ENCODE measurements around the gene TXNRD1. TPM values are rescaled to one million over a fixed set of nuclear protein-coding genes. Genes with fewer than 3 reads are reported as not detected.
"Not testable (repeated sequence)": the region's sequence is repeated elsewhere in the genome, so short reads cannot be mapped to it uniquely, and the experiment has no call there.

TXNRD1 gene
- polyA plus RNA-seq, 1 donor = 32.7 TPM

- H3K27me3 ChIP-seq (ENCODE audit: control insufficient read depth, insufficient read depth, low read length) = no peaks in the 10 kb centered on the region
- DNase-seq = no peak
- no peak overlapping the region for H3K27ac ChIP-seq (ENCODE audit: low read length)
- no CpG with 5 or more reads among the region's 1 CpG for WGBS (ENCODE audit: insufficient coverage, low lambda C conversion rate)
- H3K36me3 ChIP-seq (ENCODE audit: control insufficient read depth, insufficient read depth, low read length) = peaks cover 52% of the 10 kb centered on the region
- H3K9me3 ChIP-seq (ENCODE audit: control insufficient read depth, low read depth, low read length) = no peaks in the 10 kb centered on the region
- H3K4me3 ChIP-seq (ENCODE audit: low read length) = no peak overlapping the region
- H3K4me1 ChIP-seq (ENCODE audit: control insufficient read depth, insufficient read depth, low read length) = no peaks in the 10 kb centered on the region
Observed at GRCh38 chr12:104314242-104314614, 98.6 kb downstream of the TXNRD1 start.

DNA sequence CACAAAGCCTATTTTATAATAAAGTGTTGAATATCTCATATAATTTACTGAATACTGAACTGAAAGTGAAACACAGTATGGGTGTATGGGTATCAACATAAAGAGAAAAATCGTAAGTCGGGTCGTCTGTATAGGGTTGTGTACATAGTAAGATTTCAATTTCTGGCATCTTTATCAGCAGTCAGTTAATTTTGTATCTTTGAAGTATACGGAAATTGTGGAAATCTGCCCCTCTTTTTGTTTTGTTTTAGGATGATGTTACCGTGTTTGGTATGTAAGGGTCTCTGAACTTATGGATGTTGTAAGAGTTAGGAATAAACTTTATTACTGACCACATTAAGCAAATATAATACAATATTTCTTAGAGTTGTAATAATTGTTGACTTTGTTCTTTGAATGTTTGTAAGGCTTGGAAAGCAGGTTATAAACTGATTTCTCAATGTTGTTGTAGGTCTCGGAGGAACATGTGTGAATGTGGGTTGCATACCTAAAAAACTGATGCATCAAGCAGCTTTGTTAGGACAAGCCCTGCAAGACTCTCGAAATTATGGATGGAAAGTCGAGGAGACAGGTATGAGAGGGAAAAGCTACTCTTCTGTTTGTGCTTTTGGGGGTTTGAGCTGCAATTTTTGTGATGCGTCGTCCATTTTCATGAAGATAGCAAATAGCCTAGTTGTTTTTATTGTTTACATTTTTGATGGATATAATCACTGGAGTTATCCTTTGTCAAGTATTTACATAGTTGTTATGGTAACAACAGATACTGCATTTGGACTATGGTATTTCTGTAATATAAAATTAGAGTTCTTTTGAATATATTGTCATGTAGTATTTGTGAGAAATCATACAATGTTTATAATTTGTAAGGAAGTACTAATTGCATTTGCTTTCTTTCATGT, 100.0 kb downstream of the TXNRD1 start:
- no peak for DNase-seq
- Histone ChIP-seq H3K27me3 (ENCODE audit: control insufficient read depth, insufficient read depth, low read length) (no peaks in the 10 kb centered on the region), H3K27ac (ENCODE audit: low read length) (no peak overlapping the region), H3K4me1 (ENCODE audit: control insufficient read depth, insufficient read depth, low read length) (no peaks in the 10 kb centered on the region), H3K4me3 (ENCODE audit: low read length) (no peak overlapping the region), H3K36me3 (ENCODE audit: control insufficient read depth, insufficient read depth, low read length) (peaks cover 61% of the 10 kb centered on the region), H3K9me3 (ENCODE audit: control insufficient read depth, low read depth, low read length) (no peaks in the 10 kb centered on the region)
- WGBS (ENCODE audit: insufficient coverage, low lambda C conversion rate) = 89% methylated on average over 3 of the region's 10 CpGs

DNA sequence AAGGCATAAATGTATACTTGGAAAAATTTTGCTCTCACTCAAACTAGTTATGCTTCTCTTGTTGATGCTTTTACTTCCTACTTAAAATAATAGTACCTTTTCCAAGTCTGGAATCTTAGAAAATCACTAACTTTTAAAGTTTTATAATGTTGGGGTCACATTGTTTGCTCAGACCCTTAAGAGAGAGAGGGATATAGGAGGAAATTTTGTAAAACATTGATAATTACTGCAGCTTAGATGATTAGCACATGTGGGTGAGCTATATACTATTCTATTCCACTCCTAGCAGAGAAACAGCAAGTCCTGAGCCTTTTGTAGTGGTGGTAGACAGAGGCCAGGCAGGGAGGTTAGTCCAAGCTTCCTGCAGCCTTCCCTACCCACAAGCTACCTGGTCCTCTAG, 101.4 kb downstream of the TXNRD1 start:
- no peak for DNase-seq
- Histone ChIP-seq H3K27ac (ENCODE audit: low read length) (no peak overlapping the region), H3K27me3 (ENCODE audit: control insufficient read depth, insufficient read depth, low read length) (no peaks in the 10 kb centered on the region), H3K9me3 (ENCODE audit: control insufficient read depth, low read depth, low read length) (no peaks in the 10 kb centered on the region), H3K4me3 (ENCODE audit: low read length) (no peak overlapping the region), H3K36me3 (ENCODE audit: control insufficient read depth, insufficient read depth, low read length) (peaks cover 65% of the 10 kb centered on the region), H3K4me1 (ENCODE audit: control insufficient read depth, insufficient read depth, low read length) (no peaks in the 10 kb centered on the region)

DNA sequence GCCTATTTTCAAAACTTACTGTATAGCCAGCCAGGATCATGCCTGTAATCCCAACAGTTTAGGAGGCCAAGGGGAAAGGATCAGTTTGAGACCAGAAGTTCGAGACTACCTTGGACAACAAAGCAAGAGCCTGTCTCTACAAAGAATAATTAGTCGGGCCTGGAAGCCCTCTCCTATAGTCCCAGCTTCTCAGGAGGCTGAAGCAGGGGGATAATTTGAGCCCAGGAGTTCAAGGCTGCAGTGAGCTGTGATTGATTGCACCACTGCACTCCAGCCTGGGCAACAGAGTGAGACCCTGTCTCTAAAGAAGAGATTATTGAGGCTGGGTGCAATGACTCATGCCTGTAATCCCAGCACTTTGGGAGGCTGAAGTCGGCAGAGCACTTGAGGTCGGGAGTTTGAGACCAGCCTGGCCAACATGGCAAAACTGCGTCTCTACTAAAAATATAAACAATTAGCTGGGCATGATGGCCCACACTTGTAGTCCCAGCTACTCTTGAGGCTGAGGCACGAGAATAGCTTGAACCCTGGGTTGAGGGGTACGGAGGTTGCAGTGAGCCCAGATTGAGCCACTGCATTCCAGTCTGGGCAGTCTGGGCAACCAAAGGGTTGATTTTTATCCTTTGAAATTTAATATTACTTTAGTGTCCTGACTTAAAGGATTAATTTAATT, 102.1 kb downstream of the TXNRD1 start:
- H3K27me3 ChIP-seq (ENCODE audit: control insufficient read depth, insufficient read depth, low read length) = no peaks in the 10 kb centered on the region
- H3K9me3 ChIP-seq (ENCODE audit: control insufficient read depth, low read depth, low read length) = no peaks in the 10 kb centered on the region
- no peak overlapping the region for H3K27ac ChIP-seq (ENCODE audit: low read length)
- no peak for DNase-seq
- H3K4me1 ChIP-seq (ENCODE audit: control insufficient read depth, insufficient read depth, low read length) = no peaks in the 10 kb centered on the region
- no peak overlapping the region for H3K4me3 ChIP-seq (ENCODE audit: low read length)
- WGBS (ENCODE audit: insufficient coverage, low lambda C conversion rate) = no CpG with 5 or more reads among the region's 7 CpGs
- peaks cover 64% of the 10 kb centered on the region for H3K36me3 ChIP-seq (ENCODE audit: control insufficient read depth, insufficient read depth, low read length)

GRCh38 chr12:104319028-104319427, 103.4 kb downstream of the TXNRD1 start:
- H3K36me3 ChIP-seq (ENCODE audit: control insufficient read depth, insufficient read depth, low read length) = peaks cover 58% of the 10 kb centered on the region

DNA sequence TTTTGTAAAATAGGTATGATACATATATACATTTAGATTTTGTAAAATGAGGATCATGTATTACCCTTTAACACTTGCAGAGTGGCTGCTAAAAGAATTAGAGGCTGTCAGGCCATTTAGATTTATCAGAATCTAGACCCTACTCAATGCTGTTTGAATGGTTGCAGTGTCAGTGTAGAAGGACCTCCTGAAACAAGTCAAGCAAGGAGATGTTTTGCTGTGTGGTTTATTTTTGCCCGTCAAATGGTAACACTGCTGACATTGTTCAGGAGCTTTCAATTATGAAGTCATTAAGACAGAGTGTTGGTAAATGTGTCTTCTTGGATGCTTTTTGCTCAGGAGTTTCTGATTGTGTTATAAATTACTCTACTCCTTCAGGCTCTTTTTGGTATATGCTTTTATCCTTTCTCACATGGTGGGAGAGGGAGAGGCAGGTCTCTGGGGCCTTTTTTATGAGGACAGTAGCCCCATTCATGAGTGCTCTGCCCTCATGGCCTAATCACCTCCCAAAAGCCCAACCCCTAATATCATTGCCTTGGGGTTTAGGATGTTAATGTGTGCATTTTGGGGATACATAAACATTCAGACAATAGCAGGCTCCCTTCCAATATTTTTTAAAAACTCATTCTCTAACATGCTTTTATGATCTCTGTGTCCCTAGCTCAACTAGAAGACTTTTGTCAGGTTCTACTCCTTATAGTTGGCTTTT, 104.5 kb downstream of the TXNRD1 start:
- Histone ChIP-seq H3K27me3 (ENCODE audit: control insufficient read depth, insufficient read depth, low read length) (no peaks in the 10 kb centered on the region), H3K9me3 (ENCODE audit: control insufficient read depth, low read depth, low read length) (no peaks in the 10 kb centered on the region), H3K4me3 (ENCODE audit: low read length) (no peak overlapping the region), H3K27ac (ENCODE audit: low read length) (no peak overlapping the region), H3K4me1 (ENCODE audit: control insufficient read depth, insufficient read depth, low read length) (no peaks in the 10 kb centered on the region), H3K36me3 (ENCODE audit: control insufficient read depth, insufficient read depth, low read length) (peaks cover 56% of the 10 kb centered on the region)
- no CpG with 5 or more reads among the region's 1 CpG for WGBS (ENCODE audit: insufficient coverage, low lambda C conversion rate)
- no peak for DNase-seq

More at GRCh38 chr12:104319028-104319427, 103.4 kb downstream of the TXNRD1 start:
- Histone ChIP-seq H3K9me3 (ENCODE audit: control insufficient read depth, low read depth, low read length) (no peaks in the 10 kb centered on the region), H3K27me3 (ENCODE audit: control insufficient read depth, insufficient read depth, low read length) (no peaks in the 10 kb centered on the region), H3K4me1 (ENCODE audit: control insufficient read depth, insufficient read depth, low read length) (no peaks in the 10 kb centered on the region), H3K27ac (ENCODE audit: low read length) (no peak overlapping the region), H3K4me3 (ENCODE audit: low read length) (no peak overlapping the region)
- no peak for DNase-seq
- no CpG with 5 or more reads among the region's 1 CpG for WGBS (ENCODE audit: insufficient coverage, low lambda C conversion rate)

DNA sequence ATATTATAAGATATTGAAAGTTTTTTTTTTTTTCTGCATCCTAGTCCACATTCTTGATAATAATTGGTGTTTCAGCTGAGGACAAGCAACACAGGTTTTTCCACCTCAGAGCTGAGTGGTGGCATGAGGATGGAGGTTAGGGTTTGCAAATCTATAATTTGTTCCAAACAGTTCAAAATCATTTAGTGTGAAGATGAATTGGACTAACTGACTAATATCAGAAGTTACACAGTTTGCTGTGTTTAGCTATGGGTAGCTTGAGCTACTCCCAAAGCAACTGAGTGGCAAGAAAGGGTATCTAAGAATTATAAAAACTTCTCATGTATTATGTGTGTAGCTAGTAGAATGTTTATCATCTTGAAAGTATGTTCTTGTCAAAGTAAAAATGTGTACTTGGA, 105.0 kb downstream of the TXNRD1 start:
- no peak overlapping the region for H3K27ac ChIP-seq (ENCODE audit: low read length)
- no peaks in the 10 kb centered on the region for H3K9me3 ChIP-seq (ENCODE audit: control insufficient read depth, low read depth, low read length)
- H3K4me1 ChIP-seq (ENCODE audit: control insufficient read depth, insufficient read depth, low read length) = no peaks in the 10 kb centered on the region
- H3K27me3 ChIP-seq (ENCODE audit: control insufficient read depth, insufficient read depth, low read length) = no peaks in the 10 kb centered on the region
- peaks cover 59% of the 10 kb centered on the region for H3K36me3 ChIP-seq (ENCODE audit: control insufficient read depth, insufficient read depth, low read length)
- no peak overlapping the region for H3K4me3 ChIP-seq (ENCODE audit: low read length)
- DNase-seq = no peak

GRCh38 chr12:104321949-104322348, 106.4 kb downstream of the TXNRD1 start:
- Histone ChIP-seq H3K36me3 (ENCODE audit: control insufficient read depth, insufficient read depth, low read length) (peaks cover 60% of the 10 kb centered on the region), H3K27ac (ENCODE audit: low read length) (no peak overlapping the region)

DNA sequence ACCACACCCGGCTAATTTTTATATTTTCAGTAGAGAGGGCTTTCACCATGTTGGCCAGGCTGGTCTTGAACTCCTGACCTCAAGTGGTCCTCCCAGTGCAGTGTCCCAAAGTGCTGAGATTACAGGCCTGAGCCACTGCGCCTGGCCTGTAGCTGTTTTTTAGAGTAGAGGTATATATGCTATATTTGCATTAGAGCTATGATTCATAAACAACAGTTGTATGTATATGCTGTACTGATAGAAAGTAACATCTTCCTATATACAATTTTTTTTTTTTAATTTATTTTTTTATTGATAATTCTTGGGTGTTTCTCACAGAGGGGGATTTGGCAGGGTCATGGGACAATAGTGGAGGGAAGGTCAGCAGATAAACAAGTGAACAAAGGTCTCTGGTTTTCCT, 107.0 kb downstream of the TXNRD1 start:
- peaks cover 60% of the 10 kb centered on the region for H3K36me3 ChIP-seq (ENCODE audit: control insufficient read depth, insufficient read depth, low read length)
- H3K4me3 ChIP-seq (ENCODE audit: low read length); DNase-seq; H3K4me1 ChIP-seq (ENCODE audit: control insufficient read depth, insufficient read depth, low read length); H3K9me3 ChIP-seq (ENCODE audit: control insufficient read depth, low read depth, low read length); H3K27ac ChIP-seq (ENCODE audit: low read length); H3K27me3 ChIP-seq (ENCODE audit: control insufficient read depth, insufficient read depth, low read length): not testable (repeated sequence)
- no CpG with 5 or more reads among the region's 2 CpGs for WGBS (ENCODE audit: insufficient coverage, low lambda C conversion rate)

More at GRCh38 chr12:104321949-104322348, 106.4 kb downstream of the TXNRD1 start:
- Histone ChIP-seq H3K27me3 (ENCODE audit: control insufficient read depth, insufficient read depth, low read length) (no peaks in the 10 kb centered on the region), H3K4me3 (ENCODE audit: low read length) (no peak overlapping the region), H3K4me1 (ENCODE audit: control insufficient read depth, insufficient read depth, low read length) (no peaks in the 10 kb centered on the region), H3K9me3 (ENCODE audit: control insufficient read depth, low read depth, low read length) (no peaks in the 10 kb centered on the region)
- WGBS (ENCODE audit: insufficient coverage, low lambda C conversion rate) = 83% methylated on average over 1 of the region's 1 CpG
- no peak for DNase-seq

DNA sequence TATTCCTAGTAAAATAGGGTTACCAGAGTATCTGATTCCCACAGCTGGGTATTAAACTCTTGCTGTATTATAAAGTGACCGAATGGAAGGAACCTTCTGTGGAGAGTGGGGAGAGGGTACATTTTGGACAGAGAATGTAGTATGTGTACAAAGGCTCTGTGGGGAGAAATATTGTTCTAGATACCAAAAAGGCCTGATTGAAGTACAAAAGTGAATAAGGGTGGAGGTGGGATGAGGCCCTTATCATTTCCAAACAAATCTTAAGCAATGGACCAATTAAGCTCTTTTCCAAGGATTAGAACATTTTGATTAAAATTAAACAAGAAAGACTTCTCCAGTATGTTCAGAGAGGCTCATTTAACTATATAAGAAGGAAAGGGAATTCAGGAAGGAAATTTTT, 108.3 kb downstream of the TXNRD1 start:
- Histone ChIP-seq H3K4me3 (ENCODE audit: low read length) (no peak overlapping the region), H3K36me3 (ENCODE audit: control insufficient read depth, insufficient read depth, low read length) (peaks cover 59% of the 10 kb centered on the region), H3K27ac (ENCODE audit: low read length) (no peak overlapping the region), H3K9me3 (ENCODE audit: control insufficient read depth, low read depth, low read length) (no peaks in the 10 kb centered on the region), H3K4me1 (ENCODE audit: control insufficient read depth, insufficient read depth, low read length) (no peaks in the 10 kb centered on the region), H3K27me3 (ENCODE audit: control insufficient read depth, insufficient read depth, low read length) (no peaks in the 10 kb centered on the region)
- DNase-seq = no peak
- WGBS (ENCODE audit: insufficient coverage, low lambda C conversion rate) = 100% methylated on average over 1 of the region's 1 CpG
